ENCODE measurements around the gene TNFRSF6B.
"Not testable (repeated sequence)": the region's sequence is repeated elsewhere in the genome, so short reads cannot be mapped to it uniquely, and the experiment has no call there.

The TNFRSF6B gene

DNA sequence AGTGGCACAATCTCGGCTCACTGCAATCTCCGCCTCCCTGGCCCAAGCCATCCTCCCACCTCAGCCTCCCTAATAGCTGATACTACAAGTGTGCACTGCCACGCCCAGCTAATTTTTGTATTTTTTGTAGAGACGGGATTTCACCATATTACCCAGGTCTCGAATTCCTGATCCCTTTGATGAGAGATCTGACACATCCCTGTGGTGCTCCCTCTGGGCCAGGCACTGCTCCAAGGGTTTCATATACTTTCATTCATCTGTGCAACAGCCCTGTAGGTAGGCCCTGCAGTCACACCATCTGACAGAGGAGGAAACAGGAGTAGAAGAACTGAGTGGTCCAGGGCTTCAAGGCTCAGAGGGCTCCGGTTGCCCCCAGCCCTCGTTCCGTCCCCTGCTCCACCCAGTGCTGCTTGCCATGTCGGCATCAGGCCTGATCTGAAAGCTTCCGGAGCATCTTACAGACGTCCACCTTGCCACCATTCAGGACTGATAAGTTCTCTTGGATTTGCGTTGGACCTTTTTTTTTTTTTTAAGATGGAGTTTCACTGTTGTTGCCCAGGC lies 14.7 kb downstream of the TNFRSF6B start:
- no peak for DNase-seq

DNA sequence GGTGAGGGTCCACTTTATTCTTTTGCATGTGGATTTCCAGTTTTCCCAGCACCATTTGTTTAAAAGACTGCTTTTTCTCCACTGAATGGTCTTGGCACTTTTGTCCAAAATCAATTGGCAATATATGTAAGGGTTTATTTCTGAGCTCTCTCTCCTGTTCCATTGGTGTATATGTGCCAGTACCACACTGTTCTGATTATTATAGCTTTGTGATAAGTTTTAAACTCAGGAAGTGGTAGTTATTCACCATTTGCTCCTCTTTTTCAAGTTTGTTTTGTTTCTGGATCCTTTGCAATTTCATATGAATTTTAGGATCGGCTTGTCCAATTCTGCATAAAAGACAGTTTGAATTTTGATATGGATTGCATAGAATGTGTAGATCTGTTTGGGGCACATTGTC lies 15.7 kb downstream of the TNFRSF6B start:
- no peak for DNase-seq

DNA sequence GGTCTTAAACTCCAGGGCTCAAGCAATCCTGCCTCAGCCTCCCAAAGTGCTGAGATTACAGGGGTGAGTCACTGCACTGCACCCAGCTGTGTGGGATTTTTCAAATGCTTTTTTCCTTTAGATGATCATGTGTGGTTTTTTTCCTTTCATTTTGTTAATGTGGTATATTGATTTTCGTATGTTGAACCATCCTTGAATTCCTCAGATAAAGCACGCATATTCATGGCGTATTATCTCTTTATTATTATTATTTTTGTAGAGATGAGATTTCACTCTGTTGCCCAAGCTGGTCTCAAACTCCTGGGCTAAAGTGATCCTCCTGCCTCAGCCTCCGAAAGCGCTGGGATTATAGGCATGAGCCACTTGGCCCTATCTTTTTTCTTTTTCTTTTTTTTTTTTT lies 18.4 kb downstream of the TNFRSF6B start:
- DNase-seq: no peak

DNA sequence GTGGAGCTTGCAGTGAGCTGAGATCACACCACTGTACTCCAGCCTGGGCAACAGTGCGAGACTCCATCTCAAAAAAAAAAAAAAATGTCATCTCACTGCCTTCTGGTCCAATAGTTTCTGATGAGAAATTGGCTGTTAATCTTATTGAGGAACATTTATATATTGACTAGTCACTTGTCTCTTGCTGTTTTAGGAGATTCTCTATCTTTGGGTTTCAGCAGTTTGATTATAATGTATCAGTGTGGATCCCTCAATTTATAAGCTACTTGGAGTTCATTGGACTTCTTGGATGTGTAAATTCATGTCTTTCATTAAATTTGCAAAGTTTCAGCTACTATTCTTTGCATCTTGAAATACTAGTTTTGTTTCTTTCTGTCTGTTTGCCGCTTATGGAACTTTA lies 22.5 kb downstream of the TNFRSF6B start:
- no peak for DNase-seq

DNA sequence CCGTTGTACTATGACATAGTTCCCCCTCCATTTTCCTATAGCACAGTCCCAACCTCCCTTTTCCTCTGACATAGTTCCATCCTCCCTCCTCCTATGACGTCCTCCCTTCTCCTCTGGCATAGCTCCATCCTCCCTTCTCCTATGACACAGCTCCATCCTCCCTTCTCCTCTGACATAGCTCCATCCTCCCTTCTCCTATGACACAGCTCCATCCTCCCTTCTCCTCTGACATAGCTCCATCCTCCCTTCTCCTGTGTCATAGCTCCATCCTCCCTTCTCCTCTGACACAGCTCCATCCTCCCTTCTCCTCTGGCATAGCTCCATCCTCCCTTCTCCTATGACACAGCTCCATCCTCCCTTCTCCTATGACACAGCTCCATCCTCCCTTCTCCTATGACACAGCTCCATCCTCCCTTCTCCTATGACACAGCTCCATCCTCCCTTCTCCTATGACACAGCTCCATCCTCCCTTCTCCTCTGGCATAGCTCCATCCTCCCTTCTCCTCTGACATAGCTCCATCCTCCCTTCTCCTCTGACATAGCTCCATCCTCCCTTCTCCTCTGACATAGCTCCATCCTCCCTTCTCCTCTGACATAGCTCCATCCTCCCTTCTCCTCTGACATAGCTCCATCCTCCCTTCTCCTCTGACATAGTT lies 26.6 kb downstream of the TNFRSF6B start:
- DNase-seq: not testable (repeated sequence)

DNA sequence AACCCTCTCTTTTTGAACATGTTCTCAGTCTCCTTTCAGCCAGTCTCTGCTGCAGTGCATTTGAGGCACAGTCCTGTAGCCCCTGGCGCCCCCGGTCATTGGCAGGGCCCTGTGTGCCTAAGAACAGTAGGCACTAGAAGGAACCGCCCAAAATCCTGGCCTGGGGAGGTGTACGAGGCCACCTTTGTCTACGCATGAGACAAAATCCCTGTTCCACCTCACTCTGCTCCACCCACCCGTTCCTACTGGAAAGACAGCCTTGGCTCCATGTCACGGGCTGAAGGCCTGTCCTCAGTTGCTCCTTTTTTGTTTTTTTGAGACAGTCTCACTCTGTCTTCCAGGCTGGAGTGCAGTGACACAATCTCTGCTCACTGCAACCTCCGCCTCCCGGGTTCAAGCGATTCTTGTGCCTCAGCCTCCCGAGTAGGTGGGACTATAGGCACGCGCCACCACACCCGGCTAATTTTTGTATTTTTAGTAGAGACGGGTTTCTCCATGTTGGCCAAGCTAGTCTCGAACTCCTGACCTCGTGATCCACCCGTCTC lies 33.8 kb downstream of the TNFRSF6B start:
- DNase-seq: not testable (repeated sequence)

DNA sequence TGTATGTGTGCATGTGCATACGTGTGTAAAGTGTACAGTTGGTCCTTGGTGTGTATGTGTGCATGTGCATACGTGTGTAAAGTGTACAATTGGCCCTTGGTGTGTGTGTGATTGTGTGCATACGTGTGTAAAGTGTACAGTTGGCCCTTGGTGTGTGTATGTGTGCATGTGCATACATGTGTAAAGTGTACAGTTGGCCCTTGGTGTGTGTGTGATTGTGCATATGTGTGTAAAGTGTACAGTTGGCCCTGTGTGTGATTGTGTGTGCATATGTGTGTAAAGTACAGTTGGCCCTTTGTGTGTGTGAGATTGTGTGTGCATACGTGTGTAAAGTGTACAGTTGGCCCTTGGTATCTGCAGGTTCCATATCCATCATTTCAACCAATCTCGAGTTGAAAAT lies 35.0 kb downstream of the TNFRSF6B start:
- no peak for DNase-seq

DNA sequence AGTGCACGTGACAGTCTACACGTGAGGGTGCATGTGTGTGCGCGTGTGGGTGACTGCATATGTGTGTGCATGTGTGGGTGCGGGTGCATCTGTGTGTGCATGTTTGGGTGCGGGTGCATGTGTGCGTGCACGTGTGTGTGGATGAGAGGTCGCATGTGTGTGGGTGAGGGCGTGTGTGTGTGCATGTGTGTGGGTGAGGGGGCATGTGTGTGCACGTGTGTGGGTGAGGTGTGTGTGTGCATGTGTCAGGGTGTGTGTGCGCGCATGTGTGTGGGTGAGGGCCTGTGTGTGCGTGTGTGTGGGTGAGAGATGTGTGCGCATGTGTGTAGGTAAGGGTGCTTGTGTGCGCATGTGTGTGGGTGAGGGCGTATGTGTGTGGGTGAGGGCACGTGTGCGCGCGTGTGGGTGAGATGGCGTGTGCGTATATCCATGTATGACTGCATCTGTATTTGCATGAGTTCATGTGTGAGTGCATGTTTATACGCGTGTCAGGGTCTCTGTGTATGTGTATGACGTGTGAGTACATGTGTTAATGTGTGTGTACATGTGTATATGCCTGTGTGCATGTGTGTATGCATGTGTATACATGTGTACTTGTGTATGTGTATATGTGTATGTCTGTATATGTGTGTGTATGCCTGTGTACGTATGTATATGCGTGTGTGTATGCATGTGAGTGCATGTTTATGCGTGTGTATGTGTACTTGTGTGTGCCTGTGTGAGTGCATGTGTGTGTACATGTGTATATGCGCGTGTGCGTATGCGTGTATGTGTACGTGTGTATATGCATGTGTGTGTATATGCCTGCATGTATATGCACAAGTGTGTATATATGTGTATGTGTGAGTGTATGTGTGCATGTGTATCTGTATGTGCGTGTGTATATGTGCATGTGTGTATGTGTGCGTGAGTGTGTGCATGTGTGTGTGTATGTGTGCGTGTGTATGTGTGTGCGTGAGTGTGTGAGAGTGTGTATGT lies 36.0 kb downstream of the TNFRSF6B start:
- no peak for DNase-seq

DNA sequence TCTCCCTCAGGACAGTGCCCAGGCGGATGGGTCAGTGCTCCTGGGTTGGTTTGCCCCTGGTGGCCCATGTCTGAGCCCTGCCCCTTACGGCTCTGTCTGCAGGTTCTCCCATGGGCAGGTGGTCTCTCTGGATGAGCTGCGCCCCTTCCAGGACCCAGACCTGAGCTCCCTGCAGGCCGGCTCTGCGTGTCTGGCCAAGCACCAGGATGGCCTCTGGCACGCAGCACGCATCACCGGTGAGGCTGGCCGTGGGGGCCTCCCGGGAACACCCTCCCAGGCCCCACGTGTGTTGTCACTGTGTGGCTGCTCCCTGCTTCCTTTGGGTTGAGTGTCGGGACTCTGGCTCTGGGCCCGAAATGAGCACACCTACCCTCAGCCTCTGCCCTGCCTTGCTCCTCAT lies 36.7 kb downstream of the TNFRSF6B start:
- DNase-seq: no peak

DNA sequence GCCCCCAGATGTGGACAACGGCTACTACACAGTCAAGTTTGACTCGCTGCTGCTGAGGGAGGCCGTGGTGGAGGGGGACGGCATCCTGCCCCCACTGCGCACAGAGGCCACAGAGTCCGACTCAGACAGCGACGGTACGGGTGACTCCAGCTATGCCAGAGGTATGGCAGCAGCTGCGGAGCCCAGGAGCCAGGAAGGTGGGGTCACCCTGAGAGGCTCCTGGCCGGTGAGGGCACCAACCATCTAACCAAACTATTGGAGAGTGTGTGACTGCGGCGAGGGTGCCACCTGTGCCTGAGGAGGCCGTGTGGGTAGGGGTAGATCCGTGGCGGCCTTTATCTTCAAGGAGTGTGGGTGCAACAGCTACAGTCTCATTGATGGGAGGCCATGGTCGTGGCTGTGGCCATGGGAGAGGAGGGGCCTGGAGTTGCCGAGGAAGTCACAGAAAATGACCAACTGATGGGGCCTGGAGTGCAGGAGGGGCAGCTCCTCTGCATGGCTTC lies 37.2 kb downstream of the TNFRSF6B start:
- no peak for DNase-seq

DNA sequence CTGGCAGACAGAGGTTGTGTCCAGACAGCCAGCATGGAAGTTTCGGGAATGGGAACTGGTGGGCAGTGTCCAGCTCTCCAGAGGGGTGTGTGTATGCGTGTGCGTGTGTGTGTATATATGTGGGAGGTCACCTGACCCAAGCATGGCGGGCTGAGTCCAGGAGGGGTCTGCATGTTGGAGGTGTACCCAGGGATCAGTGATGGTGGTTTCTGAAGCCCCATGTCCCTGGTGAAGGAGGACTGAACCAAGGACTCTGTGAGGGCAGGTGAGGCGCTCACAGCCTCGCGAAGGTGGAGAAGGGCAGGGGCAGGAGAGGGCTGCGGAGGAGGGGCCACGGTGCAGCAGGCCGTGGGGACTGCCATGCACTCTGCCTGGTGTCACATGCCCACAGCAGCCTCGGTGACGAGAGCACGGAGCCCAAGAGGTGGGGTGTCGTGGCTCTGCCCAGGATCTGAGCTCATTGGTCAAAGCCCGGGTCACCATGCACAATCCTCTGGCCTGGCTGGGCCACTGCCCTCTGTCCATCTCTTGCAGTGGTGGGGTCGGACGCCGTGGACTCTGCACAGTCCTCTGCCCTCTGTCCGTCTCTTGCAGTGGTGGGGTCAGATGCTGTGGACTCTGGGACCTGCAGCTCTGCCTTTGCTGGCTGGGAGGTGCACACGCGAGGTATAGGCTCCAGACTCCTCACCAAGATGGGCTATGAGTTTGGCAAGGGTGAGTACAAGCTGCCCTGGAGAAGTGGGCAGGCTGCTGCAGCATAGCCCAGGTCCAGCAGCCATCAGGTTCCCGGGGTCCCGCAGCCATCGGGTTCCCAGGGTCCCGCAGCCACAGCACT lies 37.9 kb downstream of the TNFRSF6B start:
- no peak for DNase-seq

DNA sequence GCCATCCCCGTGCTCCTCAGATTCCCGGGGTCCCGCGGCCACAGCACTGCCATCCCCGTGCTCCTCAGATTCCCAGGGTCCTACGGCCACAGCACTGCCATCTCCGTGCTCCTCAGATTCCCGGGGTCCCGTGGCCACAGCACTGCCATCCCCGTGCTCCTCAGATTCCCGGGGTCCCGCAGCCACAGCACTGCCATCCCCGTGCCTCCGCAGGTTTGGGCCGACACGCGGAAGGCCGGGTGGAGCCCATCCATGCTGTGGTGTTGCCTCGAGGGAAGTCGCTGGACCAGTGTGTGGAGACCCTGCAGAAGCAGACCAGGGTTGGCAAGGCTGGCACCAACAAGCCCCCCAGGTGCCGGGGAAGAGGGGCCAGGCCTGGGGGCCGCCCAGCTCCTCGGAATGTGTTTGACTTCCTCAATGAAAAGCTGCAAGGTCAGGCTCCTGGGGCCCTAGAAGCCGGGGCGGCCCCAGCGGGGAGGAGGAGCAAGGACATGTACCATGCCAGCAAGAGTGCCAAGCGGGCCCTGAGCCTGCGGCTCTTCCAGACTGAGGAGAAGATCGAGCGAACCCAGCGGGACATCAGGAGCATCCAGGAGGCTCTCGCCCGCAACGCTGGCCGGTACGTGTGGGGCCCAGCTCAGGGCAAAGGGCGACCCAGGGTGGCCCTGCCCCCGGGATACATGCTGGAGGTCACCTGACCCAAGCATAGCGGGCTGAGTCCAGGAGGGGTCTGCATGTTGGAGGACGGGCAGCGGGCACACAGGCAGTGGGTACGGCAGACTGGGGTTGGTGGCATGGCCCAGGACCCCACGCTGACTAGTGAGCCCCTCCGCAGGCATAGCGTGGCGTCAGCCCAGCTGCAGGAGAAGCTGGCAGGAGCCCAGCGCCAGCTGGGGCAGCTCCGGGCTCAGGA lies 38.8 kb downstream of the TNFRSF6B start:
- DNase-seq: no peak

DNA sequence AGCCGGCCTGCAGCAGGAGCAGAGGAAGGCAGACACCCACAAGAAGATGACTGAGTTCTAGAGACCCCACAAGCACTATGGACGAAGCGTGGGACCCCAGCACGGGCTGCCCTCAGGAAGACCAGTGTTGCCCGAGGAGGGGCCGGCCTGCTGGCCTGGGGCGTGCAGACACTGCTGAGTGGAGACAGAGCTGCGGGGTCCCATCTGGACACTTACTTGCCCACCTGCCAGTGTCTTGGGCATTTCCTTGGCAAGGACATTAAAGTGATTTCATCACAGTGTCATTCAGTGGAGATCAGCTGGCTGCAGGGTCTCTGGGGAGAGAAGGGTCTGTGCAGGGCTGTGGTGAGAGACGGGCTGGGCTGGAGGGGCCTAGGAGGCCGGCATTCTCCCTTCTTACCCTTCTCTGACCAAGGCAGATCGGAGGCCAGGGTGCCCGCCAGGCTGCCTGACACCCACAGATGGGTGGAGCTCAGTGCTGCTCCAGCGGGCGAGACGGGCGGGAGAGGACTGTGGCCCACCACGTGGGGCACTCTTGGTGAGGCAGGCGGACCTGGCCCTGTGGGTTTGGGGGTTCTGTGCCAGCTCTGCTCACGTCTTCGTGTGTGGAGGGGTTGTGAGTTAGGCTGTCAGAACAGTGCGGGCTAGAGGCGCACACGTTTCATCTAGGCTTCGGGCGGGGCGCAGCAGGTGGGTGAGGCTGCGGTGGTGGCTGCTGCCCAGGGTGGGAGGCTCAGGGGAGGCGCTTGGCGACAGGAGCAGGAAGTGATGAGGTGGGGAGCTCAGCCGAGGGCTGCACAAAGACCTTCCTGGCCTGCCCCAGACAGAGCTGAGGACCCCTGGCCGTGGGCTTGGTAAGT lies 39.6 kb downstream of the TNFRSF6B start, which contains the start of gene LIME1:
Gene LIME1, plus strand, starts transcription at position 806 of the 860 bp plus-strand sequence. CDS start 886 bp downstream, outside the sequence.
- DNase-seq: no peak

DNA sequence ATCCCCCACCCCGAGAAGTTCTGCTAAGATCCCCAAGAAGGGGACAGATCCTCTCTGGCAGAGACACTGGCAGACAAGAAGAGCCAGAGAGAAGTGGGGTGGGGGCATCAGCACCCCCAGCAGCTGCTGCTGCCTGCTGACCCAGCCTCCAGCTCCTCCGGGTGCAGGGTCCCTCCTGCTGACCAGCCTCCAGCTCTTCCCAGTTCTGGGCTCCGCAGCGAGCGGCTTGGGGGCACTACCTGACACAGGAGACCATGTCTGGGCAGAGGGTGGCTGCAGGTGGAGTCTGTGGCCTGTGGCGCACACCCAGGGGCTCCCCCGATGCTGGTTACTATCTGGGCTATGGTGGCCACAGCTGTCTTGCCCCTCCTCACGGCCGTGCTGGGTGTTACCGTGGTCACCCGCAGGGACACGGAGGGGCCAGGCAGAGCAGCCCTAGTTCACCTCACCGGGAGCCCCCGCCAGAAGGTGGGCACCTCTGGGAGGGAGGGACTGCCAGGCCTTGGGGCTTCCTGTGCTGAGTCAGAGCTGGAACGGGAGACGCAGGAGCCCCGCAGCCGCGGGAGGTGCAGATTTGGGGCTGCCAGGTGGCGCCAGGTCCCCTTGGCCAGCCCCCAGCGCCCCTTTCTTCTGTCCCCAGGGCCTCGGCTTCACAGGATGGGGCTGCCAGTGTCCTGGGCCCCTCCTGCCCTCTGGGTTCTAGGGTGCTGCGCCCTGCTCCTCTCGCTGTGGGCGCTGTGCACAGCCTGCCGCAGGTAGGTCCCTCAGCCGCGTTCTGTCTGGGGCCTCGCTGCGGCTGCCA lies 40.6 kb downstream of the TNFRSF6B start:
- no peak for DNase-seq

DNA sequence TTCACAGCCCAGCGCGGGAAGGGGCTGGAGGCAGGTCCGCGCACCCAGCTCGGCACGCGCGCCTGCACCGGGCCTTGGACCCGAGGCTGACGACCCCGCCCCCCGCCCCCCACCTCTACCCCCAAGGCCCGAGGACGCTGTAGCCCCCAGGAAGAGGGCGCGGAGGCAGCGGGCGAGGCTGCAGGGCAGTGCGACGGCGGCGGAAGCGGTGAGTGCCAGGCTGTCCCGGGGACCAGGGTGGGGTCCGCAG lies 41.2 kb downstream of the TNFRSF6B start:
- DNase-seq: no peak

DNA sequence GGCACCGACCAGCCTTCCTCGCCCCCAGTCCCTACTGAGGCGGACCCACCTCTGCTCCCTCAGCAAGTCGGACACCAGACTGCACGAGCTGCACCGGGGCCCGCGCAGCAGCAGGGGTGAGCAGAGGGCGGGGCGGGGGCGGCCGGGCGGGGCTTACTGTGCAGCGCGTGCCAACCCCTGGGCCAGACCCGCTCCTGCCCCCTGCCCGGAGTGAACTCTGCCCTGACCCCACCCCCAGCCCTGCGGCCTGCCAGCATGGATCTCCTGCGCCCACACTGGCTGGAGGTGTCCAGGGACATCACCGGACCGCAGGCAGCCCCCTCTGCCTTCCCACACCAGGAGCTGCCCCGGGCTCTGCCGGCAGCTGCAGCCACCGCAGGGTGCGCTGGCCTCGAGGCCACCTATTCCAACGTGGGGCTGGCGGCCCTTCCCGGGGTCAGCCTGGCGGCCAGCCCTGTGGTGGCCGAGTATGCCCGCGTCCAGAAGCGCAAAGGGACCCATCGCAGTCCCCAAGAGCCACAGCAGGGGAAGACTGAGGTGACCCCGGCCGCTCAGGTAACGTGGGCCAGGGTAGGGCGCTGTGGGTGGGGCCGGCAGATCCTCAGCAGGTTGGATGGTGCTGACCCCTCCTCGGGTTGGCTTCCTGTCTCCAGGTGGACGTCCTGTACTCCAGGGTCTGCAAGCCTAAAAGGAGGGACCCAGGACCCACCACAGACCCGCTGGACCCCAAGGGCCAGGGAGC lies 41.7 kb downstream of the TNFRSF6B start:
- no peak for DNase-seq

DNA sequence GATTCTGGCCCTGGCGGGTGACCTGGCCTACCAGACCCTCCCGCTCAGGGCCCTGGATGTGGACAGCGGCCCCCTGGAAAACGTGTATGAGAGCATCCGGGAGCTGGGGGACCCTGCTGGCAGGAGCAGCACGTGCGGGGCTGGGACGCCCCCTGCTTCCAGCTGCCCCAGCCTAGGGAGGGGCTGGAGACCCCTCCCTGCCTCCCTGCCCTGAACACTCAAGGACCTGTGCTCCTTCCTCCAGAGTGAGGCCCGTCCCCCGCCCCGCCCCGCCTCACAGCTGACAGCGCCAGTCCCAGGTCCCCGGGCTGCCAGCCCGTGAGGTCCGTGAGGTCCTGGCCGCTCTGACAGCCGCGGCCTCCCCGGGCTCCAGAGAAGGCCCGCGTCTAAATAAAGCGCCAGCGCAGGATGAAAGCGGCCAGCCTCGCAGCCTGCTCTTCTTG lies 42.3 kb downstream of the TNFRSF6B start:
- no peak for DNase-seq

All from NCI-H1930 (cell line).